Glomerular visceral epithelial cell (primary cell): ENCODE measurements around the gene PPA1.
"Not testable (repeated sequence)": the region's sequence is repeated elsewhere in the genome, so short reads cannot be mapped to it uniquely, and the experiment has no call there.

ENCODE experiments used
- DNase-seq: peaks from one replicate; pipeline ENCODE4 v3.0.0-alpha.2; 2016; ENCODE audit errors: extremely low spot score

Gene PPA1

DNA sequence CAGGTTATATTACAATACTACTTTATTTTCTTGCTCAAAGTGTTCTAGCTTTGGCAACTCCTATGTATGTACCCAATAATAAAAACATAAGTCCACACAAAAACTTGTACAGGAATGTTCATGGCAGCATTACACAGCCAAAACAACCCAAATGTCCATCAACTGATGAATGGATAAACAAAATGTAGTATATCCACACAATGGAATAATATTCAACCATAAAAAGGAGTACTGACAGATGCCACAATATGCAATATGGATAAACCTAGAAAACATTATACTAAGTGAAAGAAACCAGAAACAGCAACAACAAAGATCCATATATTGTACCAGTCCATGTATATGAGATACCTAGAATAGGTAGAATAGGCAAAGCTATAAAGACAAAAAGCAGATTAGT lies 21.0 kb downstream of the PPA1 start:
- DNase-seq: no peak

DNA sequence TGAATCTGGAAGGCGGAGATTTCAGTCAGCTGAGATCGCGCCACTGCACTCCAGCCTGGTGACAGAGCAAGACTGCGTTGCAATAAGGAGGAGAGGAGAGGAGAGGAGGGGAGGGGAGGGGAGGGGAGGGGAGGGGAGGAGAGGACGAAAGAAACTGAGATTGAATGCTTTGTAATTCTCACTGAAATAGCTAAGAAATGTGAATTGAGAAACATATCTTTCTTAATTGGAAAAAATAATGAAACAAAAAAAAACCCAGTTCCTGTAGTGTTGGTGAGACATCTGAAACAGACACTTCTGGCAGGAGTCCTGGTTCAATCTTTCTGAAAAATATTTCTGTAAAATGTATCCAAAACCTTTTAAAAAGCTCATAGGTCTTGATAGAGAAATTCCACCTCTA lies 26.5 kb downstream of the PPA1 start:
- DNase-seq: no peak

DNA sequence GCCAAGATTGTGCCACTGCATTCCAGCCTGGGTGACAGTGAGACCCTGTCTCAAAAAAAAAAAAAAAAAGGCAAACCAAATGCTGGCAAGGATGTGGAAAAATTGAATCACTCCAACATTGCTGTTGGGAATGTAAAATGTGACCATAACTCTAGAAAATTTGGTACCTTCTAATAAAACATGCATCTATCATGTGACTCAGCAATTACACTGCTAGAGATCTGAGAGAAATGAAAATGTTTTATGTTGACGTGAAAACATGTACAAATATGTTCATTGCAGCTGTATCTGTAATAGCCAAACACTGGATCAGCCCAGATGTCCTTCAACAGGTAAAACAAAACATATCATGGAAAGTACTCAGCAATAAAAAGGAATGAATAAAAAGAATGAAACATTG lies 32.1 kb downstream of the PPA1 start:
- DNase-seq: no peak

DNA sequence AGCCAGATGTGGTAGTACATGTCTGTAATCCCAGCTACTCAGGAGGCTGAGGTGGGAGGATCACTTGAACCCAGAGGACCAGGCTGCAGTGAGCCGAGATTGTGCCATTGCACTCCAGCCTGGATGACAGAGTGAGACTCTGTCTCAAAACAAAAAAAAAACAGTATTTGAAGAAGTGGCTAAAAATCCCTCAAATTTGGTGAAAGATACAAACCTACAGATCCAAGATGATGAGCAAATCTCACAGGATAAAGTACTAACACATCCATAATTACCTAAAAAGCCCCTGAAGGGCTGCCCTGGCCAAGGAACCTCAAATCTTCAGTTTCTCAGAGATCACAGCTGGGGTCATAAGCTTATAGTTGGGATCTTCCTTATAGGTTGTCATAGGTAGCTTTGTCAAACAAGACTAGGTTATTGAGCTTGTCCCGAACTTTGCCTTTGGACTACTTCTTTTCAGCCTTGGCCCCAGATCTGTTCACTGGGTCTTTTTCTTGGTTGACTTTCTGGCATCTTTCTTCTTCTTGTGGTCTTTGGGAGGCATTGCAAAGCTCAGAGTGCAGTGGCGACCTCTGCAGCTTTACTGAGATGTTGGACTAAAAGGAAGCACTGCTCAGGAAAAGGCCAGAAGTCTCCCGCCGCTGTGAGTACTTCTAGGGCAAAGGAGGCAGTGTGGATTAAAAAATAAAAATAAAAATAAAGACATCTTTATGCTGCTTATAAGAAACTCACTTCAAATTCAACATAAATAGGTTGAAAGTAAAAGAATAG lies 34.3 kb downstream of the PPA1 start:
- DNase-seq: no peak

DNA sequence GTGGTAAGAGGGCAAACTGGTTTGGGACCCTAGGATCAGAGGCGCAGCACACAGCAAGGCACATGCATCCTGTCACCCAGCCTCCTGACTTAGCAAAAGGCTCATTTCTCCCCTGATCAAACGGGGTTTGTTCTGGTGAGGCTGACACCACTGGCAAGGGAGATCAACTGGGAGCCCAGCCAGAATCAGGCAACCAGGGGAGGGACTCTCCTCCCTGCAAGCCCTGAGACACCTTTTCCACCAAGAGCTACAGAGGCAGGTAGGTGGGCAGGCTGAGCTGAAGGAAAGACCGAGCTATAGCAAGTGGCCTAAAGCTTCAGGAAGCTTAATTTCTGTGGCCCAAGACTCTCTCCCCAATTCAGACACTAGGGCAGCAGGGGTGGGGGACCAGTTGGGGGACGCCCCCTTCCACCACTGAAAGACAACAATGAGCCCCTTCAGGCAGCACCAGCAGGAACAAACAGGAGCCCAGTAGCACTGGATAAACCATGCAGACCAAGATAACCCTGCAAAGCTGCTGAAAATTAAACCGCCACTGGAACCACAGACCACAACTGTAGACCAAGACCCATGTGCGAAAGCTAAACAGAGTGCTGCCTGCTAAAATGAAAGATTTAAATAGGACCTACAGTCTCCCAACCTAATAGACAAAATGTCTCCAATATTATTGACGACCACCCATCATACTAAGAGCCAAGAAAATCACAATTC lies 35.8 kb downstream of the PPA1 start:
- DNase-seq: no peak

DNA sequence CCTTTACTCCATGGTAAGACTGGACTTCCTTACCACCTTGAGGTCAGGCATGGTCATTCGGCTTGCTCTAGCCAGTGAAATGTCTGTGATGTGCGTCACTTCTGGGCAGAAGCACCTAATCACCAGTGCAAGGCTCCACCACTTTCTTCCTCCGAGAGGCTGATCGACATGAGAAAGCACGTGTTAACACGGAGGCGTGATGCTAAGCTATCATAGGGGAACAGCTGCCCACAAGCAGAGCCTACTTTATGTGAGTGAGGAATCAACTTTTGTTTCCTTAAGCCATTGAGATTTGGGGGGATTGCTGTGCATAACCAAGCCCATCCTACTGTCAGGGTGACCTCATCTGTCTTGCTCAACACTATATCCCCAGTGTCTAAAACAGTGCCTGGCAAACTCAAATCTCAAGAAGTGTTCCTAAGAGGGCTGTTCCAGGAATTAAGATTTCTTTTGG lies 39.8 kb downstream of the PPA1 start:
- DNase-seq: no peak

DNA sequence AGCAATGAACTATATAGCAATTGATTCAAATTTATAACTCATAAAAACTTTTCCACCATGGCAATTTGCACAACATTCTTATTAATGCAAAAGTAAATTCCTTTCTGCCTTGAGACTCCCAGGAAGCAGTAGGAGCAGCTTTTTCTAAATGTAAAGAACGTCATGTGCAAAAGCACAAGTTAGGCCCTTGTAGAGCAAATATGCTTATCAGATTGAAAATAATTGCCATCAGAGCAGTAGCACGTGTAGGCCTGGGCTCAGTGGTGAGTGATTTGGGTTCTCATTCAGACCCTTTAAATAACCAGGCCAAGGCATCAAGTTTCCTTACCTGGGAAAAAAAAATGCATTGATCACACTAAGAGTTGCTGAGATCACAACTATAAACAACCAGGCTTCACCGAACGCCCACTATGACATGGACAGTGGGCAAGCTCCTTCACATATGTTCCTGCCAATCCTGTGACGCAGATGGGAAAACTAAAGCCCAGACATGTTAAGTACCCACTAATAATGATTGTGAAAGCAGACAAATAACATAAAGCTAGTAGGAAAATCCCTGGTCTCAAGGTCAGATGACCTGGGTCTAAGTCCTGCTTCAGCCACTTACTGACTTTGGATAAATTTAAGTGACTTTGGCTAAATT lies 40.8 kb downstream of the PPA1 start:
- DNase-seq: no peak

DNA sequence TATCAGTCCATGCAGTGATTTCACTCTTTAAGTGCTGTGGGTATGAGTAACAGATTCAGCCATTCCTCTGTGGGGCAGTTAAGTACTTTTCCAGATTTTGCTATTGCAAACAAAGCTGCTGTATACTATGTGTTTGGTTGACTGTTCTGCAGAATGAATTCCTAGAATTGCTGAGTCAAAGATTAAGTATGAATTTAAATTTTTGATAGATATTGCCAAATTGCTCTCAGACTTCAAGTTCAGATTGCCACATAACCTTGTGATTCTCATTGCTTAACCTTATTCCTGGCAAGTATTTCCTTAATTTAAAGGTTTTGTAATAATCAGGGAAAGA lies 41.3 kb downstream of the PPA1 start:
- peak; percentile 47 for DNase-seq

DNA sequence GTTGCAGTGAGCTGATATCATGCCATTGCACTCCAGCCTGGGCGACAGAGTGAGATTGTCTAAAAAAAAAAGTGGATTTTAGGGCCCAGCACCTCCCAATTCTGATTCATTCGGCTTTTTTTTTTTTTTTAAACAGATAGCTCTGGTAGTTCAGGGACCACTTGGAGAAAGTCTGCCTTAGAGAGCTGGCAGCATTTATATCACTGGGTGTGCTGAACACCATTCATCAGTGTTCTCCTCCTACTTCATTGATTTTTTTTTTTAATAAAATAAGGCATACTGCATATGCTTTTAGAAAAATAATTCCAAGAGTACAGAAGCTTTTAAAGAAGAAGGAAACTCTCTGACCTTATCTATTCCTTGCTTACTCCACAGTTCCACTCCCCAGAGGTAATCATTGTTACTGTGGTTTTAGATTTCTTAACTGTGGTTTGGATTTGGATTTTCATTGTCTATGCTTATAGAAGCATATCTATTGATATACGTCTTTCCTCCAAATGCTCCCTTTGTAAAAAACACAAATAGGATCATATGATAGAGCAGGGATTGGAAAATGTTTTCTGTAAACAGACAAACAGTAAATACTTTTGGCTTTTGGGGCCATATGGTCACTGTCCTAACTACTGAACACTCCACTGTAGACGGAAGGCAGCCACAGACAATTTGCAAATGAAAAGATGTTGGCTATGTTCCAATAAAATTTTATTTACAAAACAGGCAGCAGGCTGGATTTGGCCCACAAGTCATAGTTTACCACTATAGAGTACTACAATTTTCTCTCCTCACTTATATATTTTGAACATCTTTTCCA lies 41.9 kb downstream of the PPA1 start:
- DNase-seq: peak; percentile 28

DNA sequence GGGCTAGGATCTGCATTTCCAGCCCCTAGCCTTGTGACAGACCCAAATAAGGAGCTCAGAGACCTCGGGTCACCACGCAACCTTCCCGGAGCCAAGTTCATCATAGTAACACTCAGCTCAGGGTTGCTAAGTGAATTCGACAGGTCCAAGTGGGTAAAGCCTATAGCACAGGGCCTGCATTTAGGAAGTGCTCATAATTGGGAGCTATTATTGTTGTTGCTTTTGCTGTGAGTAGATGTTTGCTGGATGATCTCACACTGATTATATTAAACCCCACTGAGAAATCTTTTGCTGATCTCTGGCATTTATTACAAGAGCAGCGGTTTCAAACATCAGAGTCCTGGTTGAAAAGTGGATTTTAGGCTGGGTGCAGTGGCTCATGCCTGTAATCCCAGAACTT lies 42.6 kb downstream of the PPA1 start:
- no peak for DNase-seq

DNA sequence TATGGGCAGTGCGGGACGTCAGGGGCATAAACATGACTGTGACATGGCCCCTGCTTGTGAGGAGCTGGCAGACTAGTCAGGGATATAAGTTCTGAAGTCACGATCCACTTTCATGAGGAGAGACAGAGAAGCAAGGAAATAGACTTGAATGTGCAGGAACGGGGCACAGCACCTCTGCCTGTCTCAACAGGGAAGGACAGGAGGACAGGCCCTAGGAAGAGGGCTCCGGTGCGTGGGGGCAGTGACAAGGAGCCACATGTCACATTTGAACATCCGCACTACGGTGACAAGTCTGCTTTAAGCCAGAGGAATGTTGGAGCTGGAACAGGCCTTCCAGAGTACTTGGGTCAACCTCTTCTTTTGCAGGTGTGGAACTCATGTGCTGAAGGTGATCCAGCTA lies 43.1 kb downstream of the PPA1 start:
- DNase-seq: no peak

DNA sequence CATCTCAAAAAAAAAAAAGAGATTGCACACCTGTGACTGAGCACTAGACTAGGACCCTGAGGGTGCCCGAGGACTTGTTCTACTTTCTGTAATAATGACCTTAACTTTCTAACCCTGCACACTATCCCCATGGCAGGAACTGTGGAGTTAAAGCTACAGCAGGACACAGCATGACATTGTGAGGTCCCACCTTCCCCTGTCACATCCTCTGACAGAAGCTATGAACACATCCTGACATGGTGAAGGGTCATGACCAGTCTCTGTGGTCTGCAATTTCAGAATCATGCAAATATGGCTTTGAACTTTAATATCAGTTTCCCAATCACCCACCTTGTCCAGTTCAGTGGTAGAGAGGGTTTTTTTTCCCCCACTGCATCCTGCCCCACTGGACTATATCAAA lies 44.5 kb downstream of the PPA1 start:
- DNase-seq: no peak

DNA sequence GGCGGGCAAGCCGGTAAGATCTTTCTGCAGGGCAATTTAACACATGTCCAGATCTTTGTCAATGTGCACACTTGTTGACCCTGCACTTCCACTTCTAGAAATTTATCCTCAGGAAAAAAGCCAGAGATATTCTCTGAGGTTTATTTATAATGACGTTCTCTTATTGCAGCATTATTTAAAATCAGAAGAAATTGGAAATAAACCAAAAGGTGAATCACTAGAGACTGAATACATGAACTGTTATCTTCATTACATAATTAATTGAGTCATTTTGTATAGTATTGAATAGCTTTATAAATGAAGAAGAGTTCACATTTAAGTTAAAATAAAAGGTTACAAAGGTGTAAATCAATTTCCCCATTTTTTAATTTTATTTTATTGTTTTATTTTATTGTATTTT lies 46.7 kb downstream of the PPA1 start:
- no peak for DNase-seq

DNA sequence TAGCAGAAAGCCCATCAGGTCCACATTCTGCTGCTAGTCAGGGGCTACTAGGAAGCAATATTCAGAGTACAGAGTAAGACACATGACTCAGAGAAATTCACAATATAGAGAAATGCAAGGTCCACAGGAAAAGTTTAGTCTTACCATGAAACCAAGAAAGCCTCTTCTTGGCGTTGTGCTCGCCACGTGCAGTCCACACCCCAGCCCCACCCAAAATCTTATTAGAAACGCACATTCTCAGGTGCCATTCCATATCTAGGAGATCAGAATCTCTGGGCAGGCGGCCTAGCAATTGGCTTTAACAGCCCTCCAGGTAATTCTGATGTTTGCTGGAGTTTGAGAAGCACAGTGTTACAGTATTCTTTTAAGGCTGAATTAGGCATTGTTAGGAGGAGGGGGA lies 47.1 kb downstream of the PPA1 start:
- DNase-seq: no peak

DNA sequence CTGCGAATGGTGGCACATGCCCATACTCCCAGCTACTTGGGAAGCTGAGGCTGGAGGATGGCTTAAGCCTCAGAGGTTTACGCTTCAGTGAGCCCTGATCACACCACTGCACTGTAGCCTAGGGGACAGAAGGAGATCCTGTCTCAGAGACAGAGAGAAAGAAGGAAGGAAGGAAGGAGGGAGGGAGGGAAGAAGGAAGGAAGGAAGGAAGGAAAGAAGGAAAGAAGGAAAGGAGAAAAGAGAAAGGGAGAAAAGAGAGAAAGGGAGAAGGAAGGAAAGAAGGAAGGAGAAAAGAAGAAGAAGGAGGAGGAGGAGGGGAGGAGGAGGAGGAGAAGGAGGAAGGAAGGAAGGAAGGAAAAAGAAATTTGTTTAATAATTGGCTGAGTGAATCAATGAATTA lies 49.9 kb downstream of the PPA1 start:
- no peak for DNase-seq

DNA sequence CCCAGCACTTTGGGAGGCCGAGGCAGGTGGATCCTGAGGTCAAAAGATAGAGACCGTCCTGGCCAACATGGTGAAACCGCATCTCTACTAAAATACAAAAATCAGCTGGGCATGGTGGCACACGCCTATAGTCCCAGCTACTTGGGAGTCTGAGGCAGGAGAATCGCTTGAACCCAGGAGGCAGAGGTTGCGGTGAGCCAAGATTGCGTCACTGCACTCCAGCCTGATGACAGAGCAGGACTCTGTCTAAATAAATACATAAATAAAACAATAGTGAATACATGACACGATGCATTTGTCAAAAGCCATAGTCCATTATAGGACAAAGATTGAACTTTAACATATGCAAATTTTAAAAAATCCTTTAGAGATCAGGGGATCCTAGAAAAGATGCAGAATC lies 54.0 kb downstream of the PPA1 start:
- DNase-seq: not testable (repeated sequence)

DNA sequence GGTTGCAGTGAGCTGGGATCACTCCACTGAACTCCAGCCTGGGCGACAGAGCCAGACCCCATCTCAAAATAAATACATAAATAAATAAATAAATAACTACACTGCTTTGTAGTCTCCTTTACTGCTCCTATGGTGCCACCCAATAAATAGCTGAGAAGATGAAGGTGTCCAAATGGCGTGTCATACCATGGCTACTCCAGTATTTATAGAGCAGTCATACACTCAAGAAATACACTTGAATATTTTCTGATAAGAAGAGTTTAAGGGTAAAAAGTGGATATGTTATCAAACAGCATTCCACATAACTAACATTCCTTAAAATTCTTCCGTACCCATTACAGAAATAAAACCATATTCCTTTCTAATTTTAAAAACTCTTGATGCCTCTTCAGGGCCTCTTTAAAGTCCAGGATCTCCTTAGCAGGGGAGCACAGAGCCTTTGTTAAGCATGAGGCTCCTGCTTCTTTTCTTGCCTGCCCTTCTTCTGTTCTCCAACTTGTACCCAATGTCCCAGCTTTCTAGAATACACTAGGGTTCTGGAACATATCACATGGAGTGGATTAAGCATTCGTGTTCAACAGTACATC lies 55.0 kb downstream of the PPA1 start:
- no peak for DNase-seq

DNA sequence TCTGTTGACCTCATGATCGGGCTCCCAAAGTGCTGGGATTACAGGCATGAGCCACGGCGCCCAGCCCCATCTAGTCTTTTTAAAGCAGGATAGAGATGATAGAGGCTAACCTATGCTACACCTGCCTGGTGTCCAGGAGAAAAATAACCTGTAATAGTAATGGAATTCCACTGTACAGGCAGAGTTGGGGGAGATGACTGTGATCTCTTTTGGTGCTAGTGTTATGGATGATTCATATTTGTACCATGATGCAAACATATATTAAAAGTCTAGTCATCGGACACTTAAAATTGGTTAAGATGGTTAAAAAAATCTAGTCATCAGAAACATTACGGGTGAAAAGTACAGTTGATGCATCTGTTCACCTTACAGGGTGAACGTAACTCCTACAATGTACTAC lies 56.8 kb downstream of the PPA1 start:
- no peak for DNase-seq

DNA sequence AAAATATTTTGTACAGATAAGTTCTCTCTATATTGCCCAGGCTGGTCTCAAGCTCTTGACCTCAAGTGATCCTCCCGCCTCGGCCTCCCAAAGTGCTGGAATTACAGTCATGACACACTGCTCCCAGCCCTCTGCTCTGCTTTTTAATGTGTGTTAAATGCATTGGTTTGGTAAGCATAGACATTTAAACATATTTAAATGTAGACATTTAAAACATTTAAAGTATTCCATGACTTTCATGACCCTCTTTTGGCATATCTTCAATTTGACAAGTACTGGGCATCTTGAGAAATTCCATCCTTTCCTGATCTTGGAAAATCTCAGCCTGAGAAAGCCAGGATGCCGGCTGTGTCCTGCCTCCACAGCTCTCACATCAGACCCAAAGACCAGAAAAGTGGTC lies 57.7 kb downstream of the PPA1 start:
- no peak for DNase-seq

DNA sequence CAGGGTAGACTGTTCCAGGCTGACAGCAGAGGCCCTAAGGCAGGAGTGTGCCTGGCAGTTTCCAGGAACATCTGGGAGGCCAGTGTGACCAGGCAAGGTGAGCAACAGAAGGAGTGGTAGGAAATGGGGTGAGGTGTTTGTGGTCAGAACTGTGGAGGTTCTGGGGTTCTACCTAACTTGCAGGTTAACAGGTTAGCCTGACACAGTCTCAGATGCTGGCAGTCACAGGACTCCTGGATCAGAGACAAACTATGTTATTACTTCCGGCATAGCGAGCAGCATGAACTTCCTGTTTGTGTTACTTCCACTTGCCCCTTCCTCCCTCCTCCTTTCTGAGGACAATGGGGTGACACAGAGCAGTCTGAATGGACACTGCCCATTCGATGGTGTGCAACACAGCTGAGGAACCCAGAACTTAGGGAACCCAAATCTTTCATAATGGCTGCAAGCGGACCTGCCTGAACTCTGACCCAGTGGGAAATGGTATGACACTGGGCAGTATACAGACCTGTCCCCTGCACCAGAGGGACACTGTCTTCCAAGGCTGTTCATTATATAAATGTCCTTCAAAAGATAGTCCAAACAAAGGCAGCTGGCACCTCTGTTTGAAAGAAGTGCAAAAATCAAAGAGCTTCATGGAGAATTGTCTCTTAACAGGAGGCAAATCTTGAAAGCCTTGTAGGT lies 59.0 kb downstream of the PPA1 start:
- DNase-seq: no peak

DNA sequence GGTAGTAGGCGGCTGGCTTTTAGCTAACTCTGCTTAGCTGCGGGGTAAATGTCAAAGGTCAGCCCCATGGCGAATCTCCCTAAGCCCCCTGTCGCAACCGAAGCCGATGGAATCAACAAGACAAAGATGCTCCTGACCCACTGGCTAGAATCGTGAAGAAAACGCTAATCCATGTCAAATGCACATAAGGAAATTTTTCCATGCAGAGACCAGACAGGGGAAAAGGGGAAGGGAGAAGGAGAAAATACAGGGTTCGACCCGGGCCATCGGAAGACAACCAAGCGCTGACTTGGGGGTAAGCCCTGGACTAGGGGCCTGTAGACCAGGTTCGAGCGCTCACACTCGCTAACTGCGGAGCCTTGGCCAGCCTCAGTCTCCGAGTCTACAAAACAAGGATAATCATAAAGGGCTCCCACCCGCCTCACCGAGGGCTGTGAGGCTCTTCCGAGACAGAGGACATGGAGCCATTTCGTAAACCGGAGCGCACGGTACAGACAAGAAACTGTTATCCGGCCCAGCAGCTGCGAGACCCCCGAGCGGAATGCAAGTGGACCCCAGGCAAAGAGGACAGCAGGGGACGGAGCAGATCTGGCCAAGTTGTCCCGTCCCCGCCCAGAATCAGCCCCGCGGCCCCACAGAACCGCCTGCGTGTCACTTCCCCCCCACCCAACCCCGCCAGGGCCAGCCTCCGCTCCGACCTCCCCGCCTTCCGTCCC lies 63.4 kb downstream of the PPA1 start:
- no peak for DNase-seq
